HL-60 (cell line): Measurements from ENCODE around the gene IL18R1.

ENCODE experiments used
- GABPA ChIP-seq: IDR thresholded peaks from 2 replicates; pipeline ENCODE4 v1.6.1; 2012; ENCODE audit warnings: low read depth
- TF ChIP-seq, protein P1 (sequence below): IDR thresholded peaks from one replicate; pipeline ENCODE4 v1.5.1; 2011; ENCODE audit warnings: low read length, control low read depth, inconsistent platforms; ENCODE audit not compliant: insufficient read depth
- TF ChIP-seq, protein P2 (sequence below): IDR thresholded peaks from 2 replicates; pipeline ENCODE4 v1.6.1; 2012; ENCODE audit warnings: low read depth; ENCODE audit not compliant: insufficient replicate concordance

DNA sequence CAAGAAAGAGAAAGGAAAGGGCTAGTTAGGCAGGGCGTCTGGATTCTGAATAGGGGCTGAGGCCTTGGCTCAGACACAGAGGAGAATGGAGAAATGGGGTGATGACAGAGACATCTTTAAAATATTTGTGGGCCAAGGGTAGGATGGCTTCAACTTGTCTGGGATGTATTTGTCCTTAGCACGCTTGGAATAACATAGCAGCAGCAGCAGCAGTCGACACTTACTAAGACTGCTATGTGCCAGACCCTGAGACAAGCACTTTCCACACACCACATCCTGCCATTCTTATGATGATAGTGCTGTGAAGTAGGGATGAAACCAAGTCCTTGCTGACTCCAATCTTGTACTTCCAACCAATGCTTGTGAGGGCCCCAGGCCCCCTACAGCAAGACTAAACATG, 41.6 kb upstream of the IL18R1 start:
- TF ChIP-seq, protein P1, sequence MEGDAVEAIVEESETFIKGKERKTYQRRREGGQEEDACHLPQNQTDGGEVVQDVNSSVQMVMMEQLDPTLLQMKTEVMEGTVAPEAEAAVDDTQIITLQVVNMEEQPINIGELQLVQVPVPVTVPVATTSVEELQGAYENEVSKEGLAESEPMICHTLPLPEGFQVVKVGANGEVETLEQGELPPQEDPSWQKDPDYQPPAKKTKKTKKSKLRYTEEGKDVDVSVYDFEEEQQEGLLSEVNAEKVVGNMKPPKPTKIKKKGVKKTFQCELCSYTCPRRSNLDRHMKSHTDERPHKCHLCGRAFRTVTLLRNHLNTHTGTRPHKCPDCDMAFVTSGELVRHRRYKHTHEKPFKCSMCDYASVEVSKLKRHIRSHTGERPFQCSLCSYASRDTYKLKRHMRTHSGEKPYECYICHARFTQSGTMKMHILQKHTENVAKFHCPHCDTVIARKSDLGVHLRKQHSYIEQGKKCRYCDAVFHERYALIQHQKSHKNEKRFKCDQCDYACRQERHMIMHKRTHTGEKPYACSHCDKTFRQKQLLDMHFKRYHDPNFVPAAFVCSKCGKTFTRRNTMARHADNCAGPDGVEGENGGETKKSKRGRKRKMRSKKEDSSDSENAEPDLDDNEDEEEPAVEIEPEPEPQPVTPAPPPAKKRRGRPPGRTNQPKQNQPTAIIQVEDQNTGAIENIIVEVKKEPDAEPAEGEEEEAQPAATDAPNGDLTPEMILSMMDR = no peak
- TF ChIP-seq, protein P2, sequence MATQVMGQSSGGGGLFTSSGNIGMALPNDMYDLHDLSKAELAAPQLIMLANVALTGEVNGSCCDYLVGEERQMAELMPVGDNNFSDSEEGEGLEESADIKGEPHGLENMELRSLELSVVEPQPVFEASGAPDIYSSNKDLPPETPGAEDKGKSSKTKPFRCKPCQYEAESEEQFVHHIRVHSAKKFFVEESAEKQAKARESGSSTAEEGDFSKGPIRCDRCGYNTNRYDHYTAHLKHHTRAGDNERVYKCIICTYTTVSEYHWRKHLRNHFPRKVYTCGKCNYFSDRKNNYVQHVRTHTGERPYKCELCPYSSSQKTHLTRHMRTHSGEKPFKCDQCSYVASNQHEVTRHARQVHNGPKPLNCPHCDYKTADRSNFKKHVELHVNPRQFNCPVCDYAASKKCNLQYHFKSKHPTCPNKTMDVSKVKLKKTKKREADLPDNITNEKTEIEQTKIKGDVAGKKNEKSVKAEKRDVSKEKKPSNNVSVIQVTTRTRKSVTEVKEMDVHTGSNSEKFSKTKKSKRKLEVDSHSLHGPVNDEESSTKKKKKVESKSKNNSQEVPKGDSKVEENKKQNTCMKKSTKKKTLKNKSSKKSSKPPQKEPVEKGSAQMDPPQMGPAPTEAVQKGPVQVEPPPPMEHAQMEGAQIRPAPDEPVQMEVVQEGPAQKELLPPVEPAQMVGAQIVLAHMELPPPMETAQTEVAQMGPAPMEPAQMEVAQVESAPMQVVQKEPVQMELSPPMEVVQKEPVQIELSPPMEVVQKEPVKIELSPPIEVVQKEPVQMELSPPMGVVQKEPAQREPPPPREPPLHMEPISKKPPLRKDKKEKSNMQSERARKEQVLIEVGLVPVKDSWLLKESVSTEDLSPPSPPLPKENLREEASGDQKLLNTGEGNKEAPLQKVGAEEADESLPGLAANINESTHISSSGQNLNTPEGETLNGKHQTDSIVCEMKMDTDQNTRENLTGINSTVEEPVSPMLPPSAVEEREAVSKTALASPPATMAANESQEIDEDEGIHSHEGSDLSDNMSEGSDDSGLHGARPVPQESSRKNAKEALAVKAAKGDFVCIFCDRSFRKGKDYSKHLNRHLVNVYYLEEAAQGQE = no peak
- no peak for TF ChIP-seq GABPA
